Measurements from ENCODE around the gene COX6B1. TPM values are rescaled to one million over a fixed set of nuclear protein-coding genes. Genes with fewer than 3 reads are reported as not detected.

The COX6B1 gene
- total RNA-seq, 3 donors from 2014 or later (not counting 1 experiment from before 2014, with no cell fraction given), result 213 to 247 (median 215) TPM

DNA sequence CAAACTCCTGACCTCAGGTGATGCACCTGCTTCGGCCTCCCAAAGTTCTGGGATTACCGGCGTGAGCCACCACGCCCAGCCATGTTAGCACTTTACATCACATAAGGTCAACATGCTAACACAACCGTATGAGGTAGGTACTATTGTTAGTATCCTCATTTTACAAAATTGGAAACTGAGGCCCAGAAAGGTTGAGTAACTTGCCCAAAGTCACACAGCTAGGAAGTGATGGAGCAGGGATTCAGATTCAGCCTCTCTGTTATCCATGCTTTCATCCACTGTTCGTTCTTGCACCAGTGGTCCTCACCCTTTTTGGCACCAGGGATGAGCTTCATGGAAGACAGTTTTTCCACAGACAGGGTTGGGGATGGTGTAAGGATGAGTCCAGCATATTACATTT is 8.6 kb downstream of the COX6B1 start:
- H3K27ac ChIP-seq (ENCODE audit: low read length), result no peak overlapping the region
- H3K4me3 ChIP-seq (ENCODE audit: low read length), result no peak overlapping the region
- no peak for DNase-seq
- peaks cover 51% of the 10 kb centered on the region for H3K36me3 ChIP-seq (ENCODE audit: control insufficient read depth, insufficient read depth, low read length)
- intact Hi-C loops (cut with micrococcal nuclease), result no loop called here
- Mint-ChIP-seq H3K9me3 (no peaks in the 10 kb centered on the region), H3K27me3 (ENCODE audit: low read depth in 2 of 2) (no peaks in the 10 kb centered on the region), H3K4me3 (no peak overlapping the region), H3K36me3 (no peaks in the 10 kb centered on the region), H3K4me1 (peaks cover 6 to 13% of the 10 kb centered on the region in 2 donors), H3K27ac (no peak overlapping the region)
- H3K4me1 ChIP-seq (ENCODE audit: control insufficient read depth, insufficient read depth, low read length), result no peaks in the 10 kb centered on the region
- no peak for ATAC-seq
- no peaks in the 10 kb centered on the region for H3K9me3 ChIP-seq (ENCODE audit: control insufficient read depth, insufficient read depth, low read length)
- WGBS (ENCODE audit: insufficient coverage), result 91% methylated on average over 6 of the region's 6 CpGs
- TF ChIP-seq, protein P1, sequence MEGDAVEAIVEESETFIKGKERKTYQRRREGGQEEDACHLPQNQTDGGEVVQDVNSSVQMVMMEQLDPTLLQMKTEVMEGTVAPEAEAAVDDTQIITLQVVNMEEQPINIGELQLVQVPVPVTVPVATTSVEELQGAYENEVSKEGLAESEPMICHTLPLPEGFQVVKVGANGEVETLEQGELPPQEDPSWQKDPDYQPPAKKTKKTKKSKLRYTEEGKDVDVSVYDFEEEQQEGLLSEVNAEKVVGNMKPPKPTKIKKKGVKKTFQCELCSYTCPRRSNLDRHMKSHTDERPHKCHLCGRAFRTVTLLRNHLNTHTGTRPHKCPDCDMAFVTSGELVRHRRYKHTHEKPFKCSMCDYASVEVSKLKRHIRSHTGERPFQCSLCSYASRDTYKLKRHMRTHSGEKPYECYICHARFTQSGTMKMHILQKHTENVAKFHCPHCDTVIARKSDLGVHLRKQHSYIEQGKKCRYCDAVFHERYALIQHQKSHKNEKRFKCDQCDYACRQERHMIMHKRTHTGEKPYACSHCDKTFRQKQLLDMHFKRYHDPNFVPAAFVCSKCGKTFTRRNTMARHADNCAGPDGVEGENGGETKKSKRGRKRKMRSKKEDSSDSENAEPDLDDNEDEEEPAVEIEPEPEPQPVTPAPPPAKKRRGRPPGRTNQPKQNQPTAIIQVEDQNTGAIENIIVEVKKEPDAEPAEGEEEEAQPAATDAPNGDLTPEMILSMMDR (IDR thresholded peaks at IDR 0.05), result no peak
- H3K27me3 ChIP-seq (ENCODE audit: control insufficient read depth, insufficient read depth, low read length), result no peaks in the 10 kb centered on the region

DNA sequence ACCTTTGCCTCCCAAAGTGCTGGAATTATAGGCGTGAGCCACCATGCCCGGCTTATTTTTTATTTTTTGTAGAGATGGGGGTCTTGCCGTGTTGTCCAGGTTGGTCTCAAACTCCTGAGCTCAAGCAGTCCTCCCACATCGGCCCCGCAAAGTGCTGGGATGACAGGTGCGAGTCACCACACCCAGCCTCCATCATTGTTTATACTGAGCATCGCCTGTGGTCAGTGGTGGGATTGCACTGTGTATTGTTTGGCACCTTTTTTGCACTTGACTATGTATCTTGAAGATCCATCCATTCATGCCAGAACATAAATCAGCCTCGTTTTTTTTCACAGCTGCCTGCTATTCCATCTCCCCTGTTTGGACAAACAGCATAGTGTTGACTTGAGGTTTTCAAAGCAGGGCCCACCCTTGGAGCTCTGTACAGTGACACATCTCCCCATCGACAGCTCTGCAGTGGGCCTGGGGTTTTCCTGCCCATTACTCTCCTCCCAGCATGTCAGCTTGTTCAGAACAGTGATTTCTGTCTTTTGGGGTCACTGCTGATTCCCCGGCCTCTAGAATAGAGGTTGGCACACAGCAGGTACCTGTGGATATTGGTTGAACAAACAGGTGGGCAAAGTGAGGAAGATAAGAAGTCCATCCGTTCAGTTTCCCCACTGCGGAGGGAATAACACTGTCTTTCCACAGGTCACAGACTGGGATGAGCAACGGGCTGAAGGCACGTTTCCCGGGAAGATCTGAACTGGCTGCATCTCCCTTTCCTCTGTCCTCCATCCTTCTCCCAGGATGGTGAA is 10.0 kb downstream of the COX6B1 start:
- Histone ChIP-seq H3K4me3 (ENCODE audit: low read length) (no peak overlapping the region), H3K27me3 (ENCODE audit: control insufficient read depth, insufficient read depth, low read length) (no peaks in the 10 kb centered on the region), H3K27ac (ENCODE audit: low read length) (no peak overlapping the region), H3K9me3 (ENCODE audit: control insufficient read depth, insufficient read depth, low read length) (no peaks in the 10 kb centered on the region), H3K36me3 (ENCODE audit: control insufficient read depth, insufficient read depth, low read length) (peaks cover 55% of the 10 kb centered on the region), H3K4me1 (ENCODE audit: control insufficient read depth, insufficient read depth, low read length) (no peaks in the 10 kb centered on the region)
- 96% methylated on average over 14 of the region's 15 CpGs for WGBS (ENCODE audit: insufficient coverage)
- H3K9me3 Mint-ChIP-seq, result no peaks in the 10 kb centered on the region
- no peaks in the 10 kb centered on the region for H3K36me3 Mint-ChIP-seq
- ATAC-seq (peak in 1 of 3 donors; percentile 36), DNase-seq (no peak)
- TF ChIP-seq, protein P1 (IDR thresholded peaks at IDR 0.05), result no peak
- H3K4me1 Mint-ChIP-seq, result peaks cover 6 to 11% of the 10 kb centered on the region in 2 donors
- no peak overlapping the region for H3K4me3 Mint-ChIP-seq
- H3K27ac Mint-ChIP-seq, result no peak overlapping the region
- intact Hi-C loops (cut with micrococcal nuclease), result no loop called here
- H3K27me3 Mint-ChIP-seq (ENCODE audit: low read depth in 2 of 2), result no peaks in the 10 kb centered on the region

DNA sequence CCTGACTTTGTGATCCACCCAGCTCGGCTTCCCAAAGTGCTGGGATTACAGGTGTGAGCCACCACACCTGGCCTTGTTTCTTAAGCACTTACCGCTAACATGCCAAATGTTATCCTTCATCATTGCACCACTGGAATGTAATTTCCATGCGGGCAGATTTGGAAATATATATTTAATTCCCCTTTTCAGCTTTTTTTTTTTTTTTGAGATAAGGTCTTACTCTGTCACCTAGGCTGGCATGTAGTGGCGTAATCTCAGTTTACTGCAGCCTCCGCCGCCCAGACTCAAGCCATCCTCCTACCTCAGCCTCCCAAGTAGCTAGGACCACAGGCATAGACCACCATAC is 13.8 kb downstream of the COX6B1 start:
- 100% methylated on average over 2 of the region's 6 CpGs for WGBS (ENCODE audit: insufficient coverage)
- H3K4me1 Mint-ChIP-seq, result peaks cover 5 to 6% of the 10 kb centered on the region in 2 donors

More for the DNA sequence above, 13.8 kb downstream of the COX6B1 start:
- Mint-ChIP-seq H3K9me3 (no peaks in the 10 kb centered on the region), H3K36me3 (no peaks in the 10 kb centered on the region), H3K27me3 (ENCODE audit: low read depth in 2 of 2) (no peaks in the 10 kb centered on the region), H3K4me3 (no peak overlapping the region), H3K27ac (no peak overlapping the region)
- intact Hi-C loops (cut with micrococcal nuclease), result no loop called here
- Histone ChIP-seq H3K36me3 (ENCODE audit: control insufficient read depth, insufficient read depth, low read length) (peaks cover 48% of the 10 kb centered on the region), H3K4me3 (ENCODE audit: low read length) (no peak overlapping the region), H3K9me3 (ENCODE audit: control insufficient read depth, insufficient read depth, low read length) (no peaks in the 10 kb centered on the region), H3K27me3 (ENCODE audit: control insufficient read depth, insufficient read depth, low read length) (no peaks in the 10 kb centered on the region), H3K4me1 (ENCODE audit: control insufficient read depth, insufficient read depth, low read length) (no peaks in the 10 kb centered on the region), H3K27ac (ENCODE audit: low read length) (no peak overlapping the region)
- TF ChIP-seq, protein P1 (IDR thresholded peaks at IDR 0.05), result no peak
- ATAC-seq, result no peak
- DNase-seq, result no peak
